GM18909 (cell line): Measurements from ENCODE around the gene PRKN.
"Not testable (repeated sequence)": the region's sequence is repeated elsewhere in the genome, so short reads cannot be mapped to it uniquely, and the experiment has no call there.

ENCODE experiments used
- ATAC-seq: cut with Tn5 transposase; IDR thresholded peaks from one replicate; pipeline ENCODE4 v1.9.1; 2021; ENCODE audit warnings: mild to moderate bottlenecking; ENCODE audit not compliant: unreplicated experiment, poor library complexity

PRKN gene

DNA sequence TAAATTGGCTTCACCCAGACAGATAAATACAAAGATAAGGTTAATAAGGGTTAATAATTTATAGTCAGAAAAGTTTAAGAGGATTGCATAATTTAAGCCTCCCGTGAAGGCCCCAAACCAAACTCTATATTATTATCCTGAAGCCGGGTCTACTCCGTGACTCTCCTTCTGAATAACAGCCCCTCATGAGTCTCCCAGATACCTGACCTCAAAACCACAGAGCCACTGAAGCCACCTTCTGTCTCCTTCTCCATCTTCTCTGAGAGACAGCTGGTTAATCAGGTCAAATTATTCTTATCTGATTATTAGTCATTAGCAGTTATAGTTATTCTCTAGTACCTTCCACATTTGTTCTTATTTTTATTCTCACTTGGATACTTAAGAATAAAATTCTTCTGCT is 884.5 kb downstream of the PRKN start:
- ATAC-seq = no peak

DNA sequence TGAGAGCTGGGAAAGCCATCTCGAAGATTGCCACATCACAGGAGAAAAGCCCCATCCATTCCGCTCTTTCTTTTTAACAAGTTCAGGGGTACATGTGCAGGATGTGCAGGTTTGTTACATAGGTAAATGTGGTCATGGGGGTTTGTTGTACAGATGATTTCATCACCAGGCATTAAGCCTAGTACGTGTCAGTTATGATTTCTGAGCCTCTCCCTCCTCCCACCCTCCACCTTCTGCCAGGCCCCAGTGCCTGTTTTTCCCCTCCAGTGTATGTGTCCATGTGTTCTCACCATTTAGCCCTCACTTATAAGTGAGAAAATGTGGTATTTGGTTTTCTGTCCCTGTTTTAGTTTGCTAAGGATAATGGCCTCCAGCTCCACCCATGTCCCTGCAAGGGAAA is 887.2 kb downstream of the PRKN start:
- ATAC-seq = no peak

DNA sequence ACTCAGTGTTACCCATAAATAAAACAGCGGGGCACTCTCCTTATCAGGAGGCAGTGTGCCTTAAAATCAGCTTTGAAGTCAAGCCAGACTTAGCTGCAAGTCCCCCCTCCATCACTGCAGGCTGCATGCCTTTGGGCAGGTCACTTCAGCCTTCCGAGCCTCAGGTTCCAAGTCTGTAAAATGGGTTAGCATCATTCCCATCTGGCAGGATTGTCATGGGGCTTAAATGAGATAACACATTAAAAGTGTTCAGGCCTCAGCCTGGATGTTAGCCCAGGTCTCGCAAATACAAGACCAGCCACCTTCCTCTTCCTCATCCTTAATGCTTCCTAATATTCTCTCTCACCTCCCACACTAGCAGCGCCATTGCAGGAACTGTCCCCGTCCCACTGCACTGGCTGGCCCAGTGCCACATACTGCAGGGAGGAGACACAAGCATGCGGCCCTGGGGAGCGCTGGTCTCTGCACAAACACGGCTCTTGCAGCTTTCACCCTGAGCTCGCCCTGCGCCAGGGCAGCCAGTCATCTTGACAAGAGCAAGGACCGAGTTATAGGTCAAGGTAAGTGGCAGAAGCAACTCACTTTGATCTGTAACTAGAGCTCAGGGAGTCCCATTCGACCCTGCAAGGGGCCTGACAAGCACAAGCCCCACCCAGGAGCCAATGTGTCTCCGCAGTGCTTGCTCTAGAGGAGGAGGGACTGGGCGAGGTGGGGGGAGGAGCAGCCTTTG is 889.1 kb downstream of the PRKN start:
- no peak for ATAC-seq

DNA sequence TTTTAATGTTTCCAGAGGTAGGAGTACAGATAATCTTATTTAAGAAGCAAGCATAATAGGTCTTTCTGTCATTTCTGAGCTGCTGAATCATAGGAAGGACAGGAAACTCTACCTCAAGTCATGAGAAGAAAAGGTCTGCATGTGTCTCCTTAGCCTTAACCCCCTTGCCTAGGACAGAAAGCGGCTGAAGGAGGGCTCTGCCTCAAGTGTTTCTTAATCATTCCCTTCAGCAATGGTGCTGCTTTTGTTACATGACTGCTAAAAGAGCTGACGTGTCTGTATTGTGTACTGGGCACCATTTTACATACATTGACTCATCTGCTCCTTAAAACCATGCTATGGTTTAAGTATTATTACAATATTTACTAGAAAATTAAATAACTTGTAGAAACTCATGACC is 889.7 kb downstream of the PRKN start:
- ATAC-seq = no peak

DNA sequence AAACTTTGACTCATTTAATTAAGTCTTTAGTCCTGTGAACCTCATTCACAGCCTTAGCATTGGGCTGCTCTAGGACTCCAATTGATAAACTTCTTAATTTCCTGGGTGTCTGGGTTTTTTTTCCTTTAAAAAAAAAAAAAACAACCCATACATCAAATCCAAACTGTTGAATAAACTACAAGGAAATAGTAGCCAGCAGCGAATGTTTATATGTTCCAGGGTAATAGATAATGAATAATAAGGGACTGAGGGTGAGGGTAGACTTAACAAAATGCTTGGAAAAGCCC is 890.2 kb downstream of the PRKN start:
- ATAC-seq = no peak

DNA sequence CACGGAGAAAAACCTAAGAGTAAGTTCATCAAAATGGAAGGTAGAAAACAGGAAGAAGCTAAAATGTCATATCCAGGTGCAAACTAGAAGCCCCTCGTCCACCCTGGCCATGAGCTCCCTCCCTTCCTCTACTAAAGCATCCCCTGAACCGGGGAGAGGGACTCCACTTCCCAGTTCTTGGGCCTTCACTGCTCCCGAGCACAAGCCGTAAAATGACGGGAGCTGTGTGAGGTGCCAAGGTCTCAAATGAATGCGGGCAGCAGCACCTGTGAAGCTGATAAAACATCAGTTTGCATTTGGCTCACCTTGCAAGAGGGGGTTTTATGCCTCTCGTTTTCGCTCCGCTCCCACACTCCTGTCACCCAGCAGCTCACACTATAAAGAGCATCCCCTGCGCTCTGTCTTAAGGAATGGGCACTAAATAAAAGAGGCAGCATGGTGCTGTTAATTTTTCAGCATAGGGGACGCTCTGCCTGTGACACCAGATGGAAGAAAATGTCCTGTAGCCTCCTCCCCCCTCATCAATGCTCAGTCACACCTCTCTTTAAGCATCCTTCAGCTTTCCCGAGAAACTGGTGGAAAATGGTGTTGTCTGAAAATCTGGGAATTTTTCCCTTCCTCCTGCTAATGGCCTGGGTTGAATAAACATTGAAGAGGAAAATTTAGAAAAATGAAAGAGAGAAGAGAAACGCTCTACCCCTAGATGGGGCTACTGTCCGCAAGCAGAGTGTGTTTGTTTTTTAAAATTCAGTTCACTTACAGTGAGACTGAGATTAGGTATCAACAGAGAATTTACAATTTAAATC is 890.7 kb downstream of the PRKN start:
- ATAC-seq = no peak

DNA sequence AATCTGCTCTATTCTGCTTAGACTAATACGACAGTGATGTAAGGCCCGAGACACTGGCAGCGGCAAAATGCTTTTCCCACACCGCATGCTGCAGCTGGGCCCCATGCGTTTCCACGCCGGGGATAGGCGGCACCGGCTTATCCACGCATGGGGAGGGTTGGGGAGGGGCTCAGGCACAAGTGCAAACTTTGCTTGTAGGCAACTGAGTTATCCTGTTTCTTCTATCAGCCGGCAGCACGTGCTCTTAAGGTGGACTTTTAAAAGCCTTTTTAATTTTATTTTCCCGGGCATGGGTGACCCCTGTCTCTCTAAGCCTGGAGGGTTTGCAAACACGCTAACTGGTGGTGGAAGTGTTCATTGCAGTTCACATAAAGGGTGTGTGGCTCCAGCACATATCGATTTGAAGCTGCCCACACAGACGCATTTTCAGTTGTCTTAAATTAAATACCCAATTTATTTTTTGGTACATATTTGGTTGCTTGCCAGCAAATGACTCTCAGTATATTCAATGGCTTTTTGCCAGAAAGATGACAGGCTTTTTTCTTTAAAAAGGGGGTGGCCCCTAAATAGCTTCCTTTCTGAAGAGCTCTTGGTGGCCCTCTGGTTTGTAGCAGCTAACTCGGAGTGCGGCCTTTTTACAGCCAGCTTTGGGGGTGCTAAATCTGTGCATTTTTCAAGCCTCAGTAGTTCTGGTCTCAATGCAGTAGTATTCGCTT is 891.9 kb downstream of the PRKN start:
- no peak for ATAC-seq

DNA sequence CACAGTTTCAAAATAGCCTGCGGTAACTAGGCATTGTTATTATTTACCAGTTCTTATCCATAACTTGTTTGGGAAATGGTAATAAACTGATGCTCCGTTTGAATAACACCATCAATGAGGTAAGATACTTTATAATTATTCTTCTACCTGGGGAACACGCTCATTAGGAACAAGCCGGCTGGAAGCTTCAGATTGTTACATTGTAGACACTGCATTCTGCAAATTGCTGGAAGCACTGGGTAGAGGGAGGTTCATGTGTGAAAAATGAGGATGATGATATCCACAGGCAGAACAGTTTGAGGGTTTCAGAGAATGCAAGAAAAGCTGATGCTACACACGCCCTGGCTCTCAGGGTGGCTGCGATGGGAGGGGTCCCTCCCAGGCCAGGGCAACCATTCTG is 893.1 kb downstream of the PRKN start:
- no peak for ATAC-seq

DNA sequence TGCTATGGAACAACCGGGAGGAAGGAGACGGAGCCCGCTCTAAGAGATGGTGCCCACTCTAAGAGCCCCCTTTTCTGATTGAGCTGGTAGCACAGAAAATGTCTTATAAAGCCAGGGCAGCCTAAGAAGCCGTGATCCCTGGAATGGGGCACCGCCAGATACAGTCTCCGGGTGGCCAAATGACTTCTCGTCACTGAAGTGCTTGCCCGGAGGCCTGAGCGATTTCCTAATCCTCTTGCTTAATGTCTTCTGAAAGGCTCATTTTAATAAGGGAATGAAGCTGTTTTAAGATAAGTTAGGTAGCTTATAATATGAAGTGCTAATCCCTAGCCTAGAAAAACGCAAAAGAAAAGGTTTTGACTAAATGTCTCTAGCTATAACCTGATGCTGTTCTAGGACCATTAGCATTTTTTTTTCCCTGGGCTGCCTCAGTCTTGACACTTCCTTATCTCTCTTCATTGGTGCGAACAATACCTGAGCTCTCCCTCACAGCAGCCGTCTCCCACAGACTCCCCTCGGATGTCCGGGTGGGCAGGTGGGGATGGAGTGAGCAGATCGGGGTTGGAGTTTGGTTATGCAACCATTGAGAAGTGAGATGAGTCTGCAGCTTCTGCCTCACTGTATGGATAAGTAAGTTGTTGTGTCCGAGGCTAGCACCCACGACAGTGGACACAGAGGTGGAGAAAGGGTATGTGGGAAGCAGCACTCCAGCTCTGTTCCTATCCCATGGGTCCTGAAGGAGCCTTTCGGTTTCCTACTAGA is 894.3 kb downstream of the PRKN start:
- no peak for ATAC-seq

DNA sequence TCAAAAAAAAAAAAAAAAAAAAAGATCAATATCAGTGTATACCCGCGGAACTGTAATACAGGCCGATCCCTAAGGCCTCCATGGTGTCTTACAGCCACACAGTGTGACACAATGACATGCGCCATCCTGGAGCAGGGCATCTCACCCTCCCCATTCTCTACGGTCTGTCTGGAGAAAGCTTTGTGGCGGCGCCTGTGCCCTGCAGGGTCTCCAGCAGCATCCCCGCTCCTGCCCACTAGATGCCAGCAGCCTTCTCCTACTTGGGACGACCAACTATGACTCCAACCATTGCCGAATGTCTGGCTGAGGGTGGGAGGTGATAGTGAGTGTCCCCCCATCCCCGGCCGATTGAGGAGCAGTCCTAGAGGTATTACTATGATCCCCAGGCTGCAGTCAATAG is 894.9 kb downstream of the PRKN start:
- ATAC-seq = no peak

DNA sequence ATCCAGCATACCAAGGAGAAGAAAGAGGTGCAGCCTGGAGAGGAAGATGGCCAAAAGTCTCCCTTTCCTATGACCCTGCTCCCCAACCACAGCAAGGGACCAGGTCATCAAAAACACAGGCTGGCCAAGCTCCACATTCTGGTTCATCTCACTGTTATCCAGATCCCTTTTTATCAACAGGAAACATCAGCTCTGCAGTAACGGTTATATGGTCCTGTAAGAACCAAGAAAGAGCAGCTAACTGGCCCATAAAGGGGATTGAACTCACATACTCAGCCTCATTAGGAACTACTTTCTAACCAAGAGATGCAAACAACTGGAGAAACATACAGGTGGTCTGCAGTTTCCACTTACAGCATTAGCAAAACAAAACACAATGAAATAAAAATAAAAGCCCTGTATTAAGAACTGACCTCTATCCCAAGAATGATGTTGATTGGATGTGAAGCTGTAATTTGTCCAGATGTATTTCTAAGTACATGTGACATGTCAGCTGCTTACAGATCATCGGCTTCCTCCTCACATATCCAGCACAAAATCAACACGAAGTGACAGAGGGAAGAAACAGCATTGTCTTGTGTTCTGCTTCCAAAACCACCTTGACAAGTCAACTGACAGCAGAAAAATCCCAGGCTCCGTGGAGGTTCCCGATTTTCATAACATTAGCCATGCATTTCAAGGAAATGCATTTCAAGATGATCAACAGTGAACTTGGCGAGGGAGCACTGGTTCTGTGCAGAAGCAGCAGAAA is 896.5 kb downstream of the PRKN start:
- ATAC-seq = no peak

DNA sequence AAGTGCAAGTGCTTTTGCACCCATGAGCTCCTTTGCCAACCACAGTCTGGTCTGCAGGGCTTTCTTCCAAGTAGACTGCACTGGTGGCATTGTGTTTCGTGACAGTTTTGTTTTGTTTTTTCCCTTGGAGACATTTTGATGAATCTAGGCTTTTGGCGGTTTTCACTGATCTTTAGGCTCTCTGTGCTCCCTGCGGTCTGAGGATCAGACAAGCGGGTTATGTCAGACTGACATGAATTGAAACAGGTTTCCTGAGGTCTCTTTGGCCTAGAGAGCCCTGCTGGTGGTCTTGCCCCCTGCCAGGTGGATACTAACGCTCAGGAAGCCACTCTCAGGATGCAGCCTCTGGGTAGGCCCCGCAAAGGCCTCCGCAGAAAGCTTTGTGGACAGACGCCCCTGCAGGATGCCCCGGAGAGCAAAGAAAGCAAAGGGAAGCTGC is 898.3 kb downstream of the PRKN start:
- no peak for ATAC-seq

DNA sequence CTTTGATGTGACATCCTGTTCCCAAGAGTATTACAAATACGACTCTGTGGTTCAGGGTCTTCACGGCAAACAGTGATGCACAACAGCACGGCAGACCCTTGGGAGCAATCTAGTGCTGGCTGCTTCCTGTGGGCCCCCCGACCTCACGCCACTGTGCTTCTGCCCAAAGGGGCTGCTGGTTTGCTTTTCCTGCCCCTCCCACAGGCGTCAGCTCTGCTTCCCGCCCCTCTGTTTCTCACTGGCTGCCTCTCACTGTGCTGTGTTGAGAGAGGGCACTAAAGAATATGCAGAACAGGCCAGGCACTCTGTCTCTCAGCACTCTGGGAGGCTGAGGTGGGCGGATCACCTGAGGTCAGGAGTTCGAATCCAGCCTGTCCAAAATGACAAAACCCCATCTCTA is 899.2 kb downstream of the PRKN start:
- ATAC-seq = no peak

DNA sequence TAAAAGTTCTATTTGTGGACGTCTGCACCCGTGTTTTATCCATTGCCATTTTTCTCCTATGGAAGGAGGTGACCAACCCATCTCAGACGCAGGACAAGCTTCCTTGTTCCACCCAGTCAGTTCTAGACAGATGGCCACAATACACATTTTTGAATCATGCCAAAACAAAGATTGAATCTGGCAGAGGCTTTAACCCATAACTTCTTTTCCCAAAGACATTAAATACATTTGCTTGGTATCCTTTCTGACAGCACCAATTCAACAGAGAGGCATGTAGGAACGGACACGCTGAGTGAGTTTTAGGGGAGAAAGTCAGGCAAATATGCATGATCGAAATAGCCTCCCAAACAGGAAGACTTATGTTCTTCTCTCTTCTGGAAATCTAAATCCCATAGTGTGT is 901.1 kb downstream of the PRKN start:
- no peak for ATAC-seq

DNA sequence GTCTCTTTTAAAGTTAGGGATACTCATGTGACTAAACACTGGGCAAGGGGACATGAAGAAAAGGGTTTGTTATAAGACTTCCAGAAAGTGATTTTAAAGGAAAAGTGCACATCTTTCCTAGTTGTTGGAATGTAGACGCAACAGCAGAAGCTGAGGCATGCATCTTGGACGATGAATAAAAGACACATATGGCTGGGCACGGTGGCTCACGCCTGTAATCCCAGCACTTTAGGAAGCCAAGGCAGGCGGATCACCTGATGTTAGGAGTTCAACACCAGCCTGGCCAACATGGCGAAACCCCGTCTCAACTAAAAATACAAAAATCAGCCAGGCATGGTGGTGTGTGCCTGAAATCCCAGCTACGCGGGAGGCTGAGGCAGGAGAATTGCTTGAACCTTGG is 905.4 kb downstream of the PRKN start:
- ATAC-seq = not testable (repeated sequence)

DNA sequence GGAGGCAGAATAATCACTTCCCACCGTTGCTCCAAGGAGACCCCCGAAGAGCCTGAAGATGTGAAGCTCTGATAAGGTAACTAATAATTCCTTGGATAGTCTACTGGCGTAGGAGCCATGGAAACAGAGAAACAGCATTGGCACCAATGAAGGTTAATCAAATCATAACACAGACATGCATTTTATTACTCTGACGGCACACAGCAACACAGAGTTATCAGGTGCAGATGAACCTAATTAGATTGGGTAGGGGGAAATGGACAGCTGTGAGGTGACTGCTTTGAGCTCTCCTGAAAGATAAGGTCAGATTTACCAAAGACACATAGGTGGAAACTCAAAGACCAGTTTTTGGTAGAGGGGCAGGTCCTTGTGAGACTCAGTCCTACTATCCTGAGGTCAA is 909.7 kb downstream of the PRKN start:
- no peak for ATAC-seq

DNA sequence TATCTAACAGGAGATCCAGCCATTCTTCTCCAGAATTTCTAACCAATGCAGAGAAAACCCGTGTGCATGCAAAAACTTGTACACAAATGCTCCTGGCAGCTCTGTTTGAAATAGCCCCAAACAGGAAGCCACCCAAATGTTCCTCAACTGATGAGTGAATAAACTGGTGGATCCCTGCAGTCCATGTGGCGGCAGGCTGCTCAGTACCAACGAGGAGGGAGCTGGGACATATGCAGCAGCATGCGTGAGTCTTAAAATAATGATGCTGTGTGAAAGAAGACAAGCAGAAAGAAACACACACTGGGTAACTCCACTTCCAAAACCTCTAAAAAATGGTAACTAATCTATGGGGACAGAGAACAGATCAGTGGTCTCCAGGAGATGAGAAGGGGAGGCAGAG is 911.6 kb downstream of the PRKN start:
- ATAC-seq = no peak

DNA sequence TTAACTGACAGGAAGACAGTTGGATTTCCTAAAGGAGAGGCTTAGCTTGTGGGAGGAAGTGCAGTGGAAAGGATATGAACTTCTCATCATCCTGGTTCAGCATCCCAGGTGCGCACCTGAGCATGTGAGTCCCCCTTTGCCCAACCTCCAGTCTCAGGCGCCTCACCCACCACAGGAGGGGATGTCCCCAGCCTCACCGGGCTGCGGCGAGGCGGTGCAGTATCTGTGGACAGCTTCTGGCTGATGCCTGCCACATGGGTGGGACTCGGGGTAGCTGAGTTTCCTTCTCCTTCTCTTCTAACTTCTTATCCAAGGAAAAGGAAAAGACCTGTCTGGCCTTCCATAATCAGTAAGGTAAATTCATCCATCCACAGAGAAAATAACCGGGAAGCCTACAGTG is 914.4 kb downstream of the PRKN start:
- no peak for ATAC-seq

DNA sequence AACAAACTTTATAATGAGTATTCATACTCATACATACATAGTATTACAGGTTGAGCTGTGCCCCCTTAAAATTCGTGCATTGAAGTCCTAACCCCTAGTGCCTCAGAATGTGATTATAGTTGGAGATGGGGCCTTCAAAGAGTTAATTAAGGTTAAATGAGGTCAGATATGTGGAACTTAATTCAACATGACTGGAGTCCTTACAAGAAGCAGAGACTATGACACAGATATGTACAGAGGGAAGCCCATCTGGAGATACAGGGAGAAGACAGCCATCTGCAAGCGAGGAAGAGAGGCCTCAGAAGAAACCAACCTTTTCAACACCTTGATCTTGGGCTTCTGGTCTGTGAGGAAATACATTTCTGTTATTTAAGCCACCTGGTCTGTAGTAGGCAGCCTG is 917.6 kb downstream of the PRKN start:
- no peak for ATAC-seq

DNA sequence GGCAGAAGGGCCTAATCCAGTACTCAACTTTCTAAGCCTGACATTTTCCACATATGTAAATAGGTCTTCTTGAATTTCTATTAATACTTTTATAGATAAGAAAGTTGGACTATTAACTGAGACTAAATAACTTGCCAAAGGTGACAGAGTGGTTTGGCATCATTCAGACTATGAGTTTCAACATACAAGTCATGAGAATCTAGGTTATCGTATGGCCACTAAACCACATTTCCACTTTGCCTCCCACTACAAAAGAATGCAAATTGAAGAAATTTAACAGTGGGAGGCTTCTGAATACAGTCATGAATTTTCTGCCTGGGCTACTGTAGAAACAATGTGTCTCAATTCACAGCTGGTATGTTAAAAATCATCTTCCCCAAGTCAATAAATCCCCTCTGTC is 922.7 kb downstream of the PRKN start:
- no peak for ATAC-seq
